Trophoblast cell (in vitro differentiated cells and primary cell): ENCODE results near the gene AOPEP.
A peak's percentile ranks its signal among the peaks of the same experiment; 100 is the strongest.

Experiments used
- DNase-seq, 2 donors: peaks; one replicate each; pipeline ENCODE4 v3.0.0-alpha.2; 2016
- H2AFZ ChIP-seq: 2 replicates; pipeline ENCODE4 v1.6.1; 2013; ENCODE audit warnings: low read length, moderate library complexity, mild to moderate bottlenecking; ENCODE audit not compliant: insufficient read depth, poor library complexity
- H2AK5ac ChIP-seq: 2 replicates; pipeline ENCODE4 v1.6.1; 2013; ENCODE audit warnings: mild to moderate bottlenecking, low read length
- H2BK120ac ChIP-seq: 2 replicates; pipeline ENCODE4 v1.6.1; 2013; ENCODE audit warnings: low read length, mild to moderate bottlenecking, moderate library complexity; ENCODE audit not compliant: insufficient read depth, poor library complexity
- H2BK12ac ChIP-seq: 2 replicates; pipeline ENCODE4 v1.6.1; 2013; ENCODE audit warnings: mild to moderate bottlenecking, low read length, moderate library complexity
- H2BK5ac ChIP-seq: 2 replicates; pipeline ENCODE4 v1.6.1; 2013; ENCODE audit warnings: low read length, low read depth, moderate library complexity, mild to moderate bottlenecking; ENCODE audit not compliant: poor library complexity
- H3K14ac ChIP-seq: 2 replicates; pipeline ENCODE4 v1.6.1; 2013; ENCODE audit warnings: mild to moderate bottlenecking, low read length
- H3K18ac ChIP-seq: 2 replicates; pipeline ENCODE4 v1.6.1; 2013; ENCODE audit warnings: mild to moderate bottlenecking, low read length
- H3K23ac ChIP-seq: 2 replicates; pipeline ENCODE4 v1.6.1; 2013; ENCODE audit warnings: low read length
- H3K27ac ChIP-seq: 2 replicates; pipeline ENCODE4 v1.5.1; 2013; ENCODE audit warnings: low read depth, mild to moderate bottlenecking, inconsistent platforms, low read length, moderate library complexity
- H3K27me3 ChIP-seq: 2 replicates; pipeline ENCODE4 v1.6.1; 2013; ENCODE audit warnings: inconsistent platforms, mild to moderate bottlenecking, low read length, moderate library complexity; ENCODE audit not compliant: insufficient read depth
- H3K36me3 ChIP-seq, 2 experiments: 1 replicate in 1 of 2; 2 replicates in 1 of 2; pipeline ENCODE4 v1.6.1; 2013; ENCODE audit warnings: low read length in 2 of 2, mild to moderate bottlenecking in 2 of 2, moderate library complexity in 1 of 2; ENCODE audit not compliant: insufficient read depth in 2 of 2, control insufficient read depth in 1 of 2
- H3K4ac ChIP-seq: 2 replicates; pipeline ENCODE4 v1.6.1; 2013; ENCODE audit warnings: low read depth, mild to moderate bottlenecking, low read length, moderate library complexity
- H3K4me1 ChIP-seq, 2 experiments: 1 replicate in 1 of 2; 2 replicates in 1 of 2; pipeline ENCODE4 v1.6.1; 2013; ENCODE audit warnings: low read length in 2 of 2, mild to moderate bottlenecking in 2 of 2, moderate library complexity in 1 of 2; ENCODE audit not compliant: insufficient read depth in 2 of 2, control insufficient read depth in 1 of 2
- H3K4me2 ChIP-seq: 2 replicates; pipeline ENCODE4 v1.6.1; 2013; ENCODE audit warnings: inconsistent platforms, mild to moderate bottlenecking, low read length, moderate library complexity
- H3K4me3 ChIP-seq: 2 replicates; pipeline ENCODE4 v1.5.1; 2013; ENCODE audit warnings: mild to moderate bottlenecking, low read depth, low read length, inconsistent platforms
- H3K79me1 ChIP-seq: one replicate; pipeline ENCODE4 v1.6.1; 2013; ENCODE audit warnings: low read length
- H3K79me2 ChIP-seq: 2 replicates; pipeline ENCODE4 v1.6.1; 2013; ENCODE audit warnings: low read length, mild to moderate bottlenecking; ENCODE audit not compliant: control insufficient read depth, insufficient read depth, poor library complexity
- H3K9ac ChIP-seq: 2 replicates; pipeline ENCODE4 v1.6.1; 2013; ENCODE audit warnings: mild to moderate bottlenecking, low read length
- H3K9me3 ChIP-seq: 2 replicates; pipeline ENCODE4 v1.6.1; 2013; ENCODE audit warnings: low read depth, mild to moderate bottlenecking, control low read depth, inconsistent platforms, low read length; ENCODE audit not compliant: insufficient read depth
- H4K12ac ChIP-seq: 2 replicates; pipeline ENCODE4 v1.6.1; 2013; ENCODE audit warnings: low read depth, mild to moderate bottlenecking, low read length, moderate library complexity
- H4K8ac ChIP-seq: 2 replicates; pipeline ENCODE4 v1.6.1; 2013; ENCODE audit warnings: low read depth, mild to moderate bottlenecking, low read length, moderate library complexity
- H4K91ac ChIP-seq: one replicate; pipeline ENCODE4 v1.6.1; 2013; ENCODE audit warnings: low read depth, mild to moderate bottlenecking, low read length, moderate library complexity
- WGBS: extraction: QIAGEN DNeasy Blood & Tissue Kit; methylation state at CpG from one replicate; pipeline ENCODE4 v1.1.7; 2013; ENCODE audit warnings: missing lambda C conversion rate; ENCODE audit not compliant: insufficient read length, insufficient coverage; ENCODE audit errors: extremely low coverage; 5-methylcytosine and 5-hydroxymethylcytosine counted together

The AOPEP gene

GRCh38 chr9:94798201-94798600, 71.7 kb downstream of the AOPEP start:
- peaks cover 7% of the 10 kb centered on the region for H3K79me1 ChIP-seq
- peak in 1 of 2 donors; percentile 58 for DNase-seq
- H3K4me2 ChIP-seq: no peak overlapping the region
- H3K9ac ChIP-seq: no peak overlapping the region
- H3K23ac ChIP-seq: no peak overlapping the region
- H3K18ac ChIP-seq: no peak overlapping the region
- H3K4ac ChIP-seq: no peak overlapping the region
- H3K79me2 ChIP-seq: no peaks in the 10 kb centered on the region
- H4K91ac ChIP-seq: no peak overlapping the region
- H4K8ac ChIP-seq: no peak overlapping the region
- no peaks in the 10 kb centered on the region for H3K27me3 ChIP-seq
- H3K36me3 ChIP-seq: peaks cover 2 to 3% of the 10 kb centered on the region in 2 experiments
- H3K27ac ChIP-seq: no peak overlapping the region
- H2BK5ac ChIP-seq: no peak overlapping the region
- peaks cover 3 to 18% of the 10 kb centered on the region in 2 experiments for H3K4me1 ChIP-seq
- no peak overlapping the region for H4K12ac ChIP-seq
- peak overlapping the region; percentile 20 for H2BK120ac ChIP-seq
- no CpG with 5 or more reads among the region's 3 CpGs for WGBS
- no peak overlapping the region for H3K4me3 ChIP-seq
- no peak overlapping the region for H2AFZ ChIP-seq
- no peak overlapping the region for H2BK12ac ChIP-seq
- no peaks in the 10 kb centered on the region for H3K9me3 ChIP-seq
- H3K14ac ChIP-seq: no peak overlapping the region
- H2AK5ac ChIP-seq: no peak overlapping the region

- Histone ChIP-seq H3K4me3 (no peak overlapping the region), H2AK5ac (no peak overlapping the region), H3K18ac (no peak overlapping the region), H4K91ac (no peak overlapping the region), H3K4me2 (no peak overlapping the region), H2BK120ac (no peak overlapping the region), H3K9me3 (no peaks in the 10 kb centered on the region), H3K79me2 (no peaks in the 10 kb centered on the region), H3K79me1 (peaks cover 7% of the 10 kb centered on the region), H3K4ac (no peak overlapping the region), H3K14ac (no peak overlapping the region), H2AFZ (no peak overlapping the region), H3K4me1 (peaks cover 3 to 18% of the 10 kb centered on the region in 2 experiments), H3K23ac (no peak overlapping the region), H2BK12ac (no peak overlapping the region), H3K27me3 (no peaks in the 10 kb centered on the region), H3K9ac (no peak overlapping the region), H4K12ac (no peak overlapping the region), H4K8ac (no peak overlapping the region), H3K27ac (no peak overlapping the region), H2BK5ac (no peak overlapping the region), H3K36me3 (peaks cover 2 to 3% of the 10 kb centered on the region in 2 experiments)
- no CpG with 5 or more reads among the region's 2 CpGs for WGBS
- DNase-seq: no peak
Measured at GRCh38 chr9:94798708-94799107, 72.2 kb downstream of the AOPEP start.

GRCh38 chr9:94799578-94800264, 73.2 kb downstream of the AOPEP start:
- Histone ChIP-seq H3K4me1 (peaks cover 3 to 18% of the 10 kb centered on the region in 2 experiments), H3K14ac (no peak overlapping the region), H3K27me3 (no peaks in the 10 kb centered on the region), H2BK120ac (peak overlapping the region; percentile 69), H4K91ac (peak overlapping the region; percentile 51), H4K12ac (no peak overlapping the region), H2AK5ac (no peak overlapping the region), H2AFZ (no peak overlapping the region), H2BK12ac (peak overlapping the region; percentile 53), H3K4me3 (no peak overlapping the region), H3K27ac (no peak overlapping the region), H3K79me1 (peaks cover 7% of the 10 kb centered on the region), H3K4me2 (no peak overlapping the region), H3K9me3 (no peaks in the 10 kb centered on the region), H3K4ac (no peak overlapping the region), H3K18ac (no peak overlapping the region), H3K79me2 (no peaks in the 10 kb centered on the region), H3K9ac (no peak overlapping the region), H3K23ac (no peak overlapping the region), H4K8ac (no peak overlapping the region), H3K36me3 (peaks cover 2 to 3% of the 10 kb centered on the region in 2 experiments), H2BK5ac (no peak overlapping the region)
- no CpG with 5 or more reads among the region's 9 CpGs for WGBS
- DNase-seq: peak in 1 of 2 donors; percentile 53

- peak overlapping the region; percentile 67 for H2BK12ac ChIP-seq
- WGBS: no CpG with 5 or more reads among the region's 8 CpGs
- no peaks in the 10 kb centered on the region for H3K27me3 ChIP-seq
- no peak overlapping the region for H3K9ac ChIP-seq
- H3K4ac ChIP-seq: no peak overlapping the region
- no peak overlapping the region for H4K12ac ChIP-seq
- H3K23ac ChIP-seq: no peak overlapping the region
- H2AFZ ChIP-seq: no peak overlapping the region
- peaks cover 2 to 3% of the 10 kb centered on the region in 2 experiments for H3K36me3 ChIP-seq
- no peak overlapping the region for H3K4me2 ChIP-seq
- peaks cover 3 to 18% of the 10 kb centered on the region in 2 experiments for H3K4me1 ChIP-seq
- no peak overlapping the region for H4K8ac ChIP-seq
- H3K27ac ChIP-seq: no peak overlapping the region
- DNase-seq: no peak
- peaks cover 9% of the 10 kb centered on the region for H3K79me1 ChIP-seq
- no peak overlapping the region for H3K4me3 ChIP-seq
- no peaks in the 10 kb centered on the region for H3K9me3 ChIP-seq
- peak overlapping the region; percentile 93 for H2AK5ac ChIP-seq
- no peaks in the 10 kb centered on the region for H3K79me2 ChIP-seq
- H2BK120ac ChIP-seq: peak overlapping the region; percentile 71
- peak overlapping the region; percentile 11 for H3K14ac ChIP-seq
- H3K18ac ChIP-seq: peak overlapping the region; percentile 74
- H2BK5ac ChIP-seq: peak overlapping the region; percentile 31
- peak overlapping the region; percentile 39 for H4K91ac ChIP-seq
Measured at GRCh38 chr9:94800424-94801117, 74.1 kb downstream of the AOPEP start.
